Neural cell (in vitro differentiated cells): Measurements from ENCODE around the gene METTL6.

ENCODE experiments used
- CTCF ChIP-seq: fragments of 450-650 bp; IDR thresholded peaks from 2 replicates; pipeline ENCODE4 v1.5.1; 2014; ENCODE audit warnings: antibody characterized with exemption, mild to moderate bottlenecking, moderate library complexity; ENCODE audit not compliant: poor library complexity, severe bottlenecking
- EP300 ChIP-seq: fragments of 450-650 bp; conservative IDR thresholded peaks from 2 replicates; pipeline ENCODE4 v1.6.1; 2014; ENCODE audit warnings: antibody characterized with exemption, mild to moderate bottlenecking, moderate library complexity; ENCODE audit not compliant: poor library complexity, severe bottlenecking
- EZH2 ChIP-seq: fragments of 200-600, 300-800 bp; shearing (Covaris generic), sonication (generic); IDR thresholded peaks from 2 replicates; pipeline ENCODE4 v1.6.1; 2014; ENCODE audit warnings: antibody characterized with exemption, low read length, borderline replicate concordance, mild to moderate bottlenecking; ENCODE audit not compliant: insufficient read depth, poor library complexity, severe bottlenecking
- POLR2AphosphoS5 ChIP-seq: IDR thresholded peaks from 2 replicates; pipeline ENCODE4 v1.6.1; 2012
- RAD21 ChIP-seq: fragments of 450-650 bp; conservative IDR thresholded peaks from 2 replicates; pipeline ENCODE4 v1.6.1; 2014; ENCODE audit warnings: antibody characterized with exemption, mild to moderate bottlenecking, moderate library complexity
- SMC3 ChIP-seq: fragments of 450-650 bp; conservative IDR thresholded peaks from 2 replicates; pipeline ENCODE4 v1.6.1; 2014; ENCODE audit warnings: antibody characterized with exemption, mild to moderate bottlenecking, moderate library complexity; ENCODE audit not compliant: poor library complexity
- TAF1 ChIP-seq: IDR thresholded peaks from 2 replicates; pipeline ENCODE4 v1.6.1; 2012; ENCODE audit warnings: low read depth
- TF ChIP-seq, protein P1 (sequence below): IDR thresholded peaks from 2 replicates; pipeline ENCODE4 v1.6.1; 2012; ENCODE audit warnings: borderline replicate concordance

- TF ChIP-seq CTCF (no peak), EZH2 (no peak), POLR2AphosphoS5 (no peak), SMC3 (no peak), EP300 (no peak), TAF1 (no peak), RAD21 (no peak)
- TF ChIP-seq, protein P1, sequence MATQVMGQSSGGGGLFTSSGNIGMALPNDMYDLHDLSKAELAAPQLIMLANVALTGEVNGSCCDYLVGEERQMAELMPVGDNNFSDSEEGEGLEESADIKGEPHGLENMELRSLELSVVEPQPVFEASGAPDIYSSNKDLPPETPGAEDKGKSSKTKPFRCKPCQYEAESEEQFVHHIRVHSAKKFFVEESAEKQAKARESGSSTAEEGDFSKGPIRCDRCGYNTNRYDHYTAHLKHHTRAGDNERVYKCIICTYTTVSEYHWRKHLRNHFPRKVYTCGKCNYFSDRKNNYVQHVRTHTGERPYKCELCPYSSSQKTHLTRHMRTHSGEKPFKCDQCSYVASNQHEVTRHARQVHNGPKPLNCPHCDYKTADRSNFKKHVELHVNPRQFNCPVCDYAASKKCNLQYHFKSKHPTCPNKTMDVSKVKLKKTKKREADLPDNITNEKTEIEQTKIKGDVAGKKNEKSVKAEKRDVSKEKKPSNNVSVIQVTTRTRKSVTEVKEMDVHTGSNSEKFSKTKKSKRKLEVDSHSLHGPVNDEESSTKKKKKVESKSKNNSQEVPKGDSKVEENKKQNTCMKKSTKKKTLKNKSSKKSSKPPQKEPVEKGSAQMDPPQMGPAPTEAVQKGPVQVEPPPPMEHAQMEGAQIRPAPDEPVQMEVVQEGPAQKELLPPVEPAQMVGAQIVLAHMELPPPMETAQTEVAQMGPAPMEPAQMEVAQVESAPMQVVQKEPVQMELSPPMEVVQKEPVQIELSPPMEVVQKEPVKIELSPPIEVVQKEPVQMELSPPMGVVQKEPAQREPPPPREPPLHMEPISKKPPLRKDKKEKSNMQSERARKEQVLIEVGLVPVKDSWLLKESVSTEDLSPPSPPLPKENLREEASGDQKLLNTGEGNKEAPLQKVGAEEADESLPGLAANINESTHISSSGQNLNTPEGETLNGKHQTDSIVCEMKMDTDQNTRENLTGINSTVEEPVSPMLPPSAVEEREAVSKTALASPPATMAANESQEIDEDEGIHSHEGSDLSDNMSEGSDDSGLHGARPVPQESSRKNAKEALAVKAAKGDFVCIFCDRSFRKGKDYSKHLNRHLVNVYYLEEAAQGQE, result no peak
Measured at GRCh38 chr3:15476378-15476777, 49.0 kb upstream of the METTL6 start.
